UCSD-AML1 (cell line): Measurements from ENCODE around the gene COL26A1.

ENCODE experiments used
- DNase-seq: peaks from one replicate; lab custom pipeline; 2025; ENCODE audit not compliant: unreplicated experiment; lab: John Stamatoyannopoulos, UW

The COL26A1 gene

DNA sequence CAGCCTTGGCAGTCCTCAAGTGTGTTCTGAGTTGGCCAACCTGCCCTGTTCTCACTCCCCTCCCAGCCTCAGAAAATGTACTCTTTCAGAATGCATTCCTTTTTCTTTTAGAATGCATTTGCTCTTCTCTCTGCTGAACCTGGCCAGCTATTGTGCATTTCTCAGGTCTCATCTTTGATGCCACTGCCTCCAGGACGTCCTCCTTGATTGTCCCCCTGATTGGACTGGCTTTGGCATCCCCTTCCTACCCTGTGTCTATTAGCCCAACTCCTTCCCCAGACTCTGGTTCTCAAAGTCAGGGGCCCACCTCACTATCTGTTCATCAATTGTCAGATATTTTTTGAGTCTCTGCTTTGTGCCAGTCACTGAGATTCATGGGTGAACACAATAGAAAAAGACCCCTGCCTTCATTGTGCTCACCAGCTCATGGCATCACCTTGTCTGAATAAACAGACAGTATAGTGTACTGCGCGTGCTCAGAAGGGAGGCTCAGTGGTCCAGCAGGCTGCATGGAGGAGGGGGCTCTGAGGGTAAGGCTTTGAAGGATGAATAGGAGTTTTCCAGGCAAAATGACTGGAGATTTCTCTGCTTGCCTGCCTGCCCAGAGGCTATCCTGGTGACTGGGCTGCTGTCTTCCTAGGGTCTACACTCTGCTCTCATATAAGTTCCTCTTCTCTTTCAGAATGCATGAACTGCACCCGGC lies 169.9 kb downstream of the COL26A1 start:
- no peak for DNase-seq

DNA sequence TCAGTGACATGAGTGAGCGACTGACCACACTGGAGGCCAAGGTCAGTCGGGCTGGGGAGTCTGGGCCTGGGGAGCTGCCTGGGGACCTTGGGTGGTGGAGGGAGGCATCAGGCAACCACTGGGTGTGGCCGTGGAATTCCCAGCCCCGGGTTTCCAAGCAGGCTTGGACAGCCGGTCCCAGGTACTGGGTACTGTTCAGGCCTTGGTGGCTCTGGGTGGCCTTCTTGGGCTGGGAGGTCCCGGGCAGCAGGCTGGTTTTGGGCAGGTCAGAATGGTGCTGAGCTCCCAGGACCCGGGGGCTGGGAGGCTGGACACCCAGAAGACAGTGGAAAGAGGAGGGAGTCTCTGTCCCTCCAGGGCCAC lies 170.4 kb downstream of the COL26A1 start:
- DNase-seq, result no peak

DNA sequence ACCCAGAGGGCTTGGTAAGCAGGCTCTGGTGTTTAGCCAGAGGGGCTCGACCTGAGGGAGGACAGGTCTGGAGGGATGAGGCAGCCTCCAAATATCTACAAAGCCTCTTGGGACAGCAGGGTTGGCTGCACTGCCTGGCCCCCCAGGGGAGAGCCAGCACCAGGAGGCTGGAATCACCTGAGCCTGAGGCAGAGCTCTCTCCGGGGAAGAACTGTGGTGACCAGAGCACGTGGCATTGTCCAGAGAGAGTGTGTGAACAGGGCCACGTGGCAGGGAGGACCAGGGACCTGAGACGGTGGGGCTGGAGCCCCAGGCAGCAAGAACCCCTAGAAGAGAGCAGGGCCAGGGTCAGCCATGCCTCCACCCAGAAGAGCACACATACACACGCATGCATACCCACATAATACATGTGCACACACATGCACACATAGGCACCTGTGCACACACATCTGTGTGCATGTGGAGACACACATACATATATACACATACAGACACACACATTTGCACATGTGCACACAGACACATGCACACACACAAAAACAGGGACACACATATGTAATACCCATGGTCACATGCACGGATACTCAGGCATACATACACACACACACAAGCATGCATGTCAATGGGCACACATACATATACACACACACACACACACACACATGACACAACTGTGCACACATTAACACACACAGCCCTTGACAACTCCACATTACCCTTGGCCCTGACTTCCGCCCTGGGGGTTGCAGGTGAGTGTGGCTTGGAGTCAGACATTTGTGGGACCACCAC lies 171.5 kb downstream of the COL26A1 start:
- DNase-seq, result no peak

DNA sequence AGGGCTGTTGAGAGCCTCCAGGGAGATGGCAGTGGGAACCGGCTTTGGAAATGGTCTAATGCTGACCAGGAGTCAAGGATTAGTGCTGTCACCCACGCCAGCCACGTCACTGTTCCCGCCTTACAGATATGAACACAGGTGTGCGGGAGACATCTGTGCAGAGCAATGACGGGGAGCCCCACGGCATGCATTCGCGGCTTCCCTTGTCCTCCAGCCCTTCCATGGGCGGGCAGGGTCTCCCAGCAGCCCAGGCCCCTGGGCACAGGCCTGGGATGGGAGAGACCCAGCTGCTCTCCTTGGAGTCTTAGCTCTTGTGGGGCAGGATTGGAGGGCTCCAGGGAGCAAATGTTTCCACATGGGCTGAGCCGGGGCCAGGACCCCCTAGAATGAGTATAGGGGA lies 172.2 kb downstream of the COL26A1 start:
- DNase-seq, result no peak

DNA sequence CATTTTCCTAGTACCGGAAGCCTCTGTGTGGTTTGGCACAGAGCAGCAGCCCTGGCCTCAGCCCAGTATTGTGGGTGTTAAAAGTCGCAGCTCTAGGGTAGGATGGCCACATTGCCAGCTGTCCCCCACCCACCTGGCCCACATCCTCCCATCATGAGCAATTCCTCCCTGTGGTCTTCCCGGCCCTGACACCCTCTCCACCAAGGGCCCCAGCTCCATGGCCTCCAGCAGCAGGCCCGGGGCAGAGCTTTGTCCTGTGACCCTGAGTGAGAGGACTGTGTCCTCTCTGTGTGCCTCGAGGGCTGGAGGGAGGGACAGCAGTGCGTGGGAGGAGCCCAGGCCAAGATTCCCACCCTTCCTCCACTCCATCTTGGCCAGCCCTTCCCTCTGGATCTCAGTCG lies 172.7 kb downstream of the COL26A1 start:
- no peak for DNase-seq

DNA sequence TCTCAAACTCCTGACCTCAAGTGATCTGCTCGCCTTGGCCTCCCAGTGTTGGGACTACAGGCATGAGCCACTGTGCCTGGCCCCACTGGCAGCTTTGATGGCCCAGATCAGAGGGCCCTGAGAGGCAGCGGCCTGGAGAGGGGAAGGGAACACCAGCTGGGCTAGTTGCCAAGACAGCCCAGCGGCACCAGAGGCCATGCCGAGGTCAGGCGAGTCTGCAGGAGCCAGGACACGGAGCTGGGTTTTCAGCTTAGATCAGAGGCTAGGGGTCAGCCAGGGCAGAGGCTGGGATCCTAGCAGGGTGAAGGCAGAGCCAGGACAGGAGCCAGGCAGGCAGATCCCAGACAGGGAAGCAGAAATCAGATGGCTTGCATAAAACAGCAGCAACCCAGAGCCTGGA lies 173.6 kb downstream of the COL26A1 start:
- DNase-seq, result no peak

DNA sequence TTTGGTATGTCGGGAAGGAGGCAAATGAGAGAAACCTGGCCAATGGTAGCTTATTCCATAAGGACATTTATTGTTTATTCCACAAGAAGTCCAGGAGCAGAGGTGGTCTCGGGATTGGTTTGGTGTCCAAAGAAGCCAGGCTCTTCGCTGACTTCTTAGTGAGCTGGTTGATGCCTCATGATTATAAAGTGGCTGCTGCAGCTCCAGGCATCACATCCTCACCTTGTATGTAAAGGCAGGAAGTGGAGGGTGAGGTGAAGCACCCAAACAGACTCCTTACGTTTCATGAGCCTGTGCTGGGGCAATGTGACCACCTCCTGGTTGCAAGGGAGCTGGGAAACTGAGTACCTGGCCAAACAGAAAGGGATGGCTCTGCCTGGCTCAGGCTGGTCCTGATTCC lies 174.0 kb downstream of the COL26A1 start:
- no peak for DNase-seq

DNA sequence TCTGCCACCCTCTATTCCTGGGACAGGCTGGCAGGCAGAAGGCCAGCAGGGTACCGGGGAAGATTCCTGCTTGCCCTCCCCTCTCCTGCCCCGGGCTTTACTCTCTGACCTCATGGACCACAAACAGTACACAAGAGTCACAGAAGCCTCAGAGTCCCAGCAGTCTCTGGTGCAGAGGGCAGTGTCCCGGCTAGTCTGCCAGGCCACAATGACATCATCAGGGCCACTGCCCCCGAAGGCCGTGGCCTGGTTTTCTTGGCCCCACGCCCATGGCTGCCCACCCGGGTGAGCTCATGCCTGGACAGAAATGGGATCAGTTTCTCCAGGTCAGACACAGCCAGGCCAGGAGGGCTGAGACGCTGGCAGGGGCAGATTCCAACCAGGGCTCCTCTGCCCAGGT lies 174.5 kb downstream of the COL26A1 start:
- DNase-seq, result no peak

DNA sequence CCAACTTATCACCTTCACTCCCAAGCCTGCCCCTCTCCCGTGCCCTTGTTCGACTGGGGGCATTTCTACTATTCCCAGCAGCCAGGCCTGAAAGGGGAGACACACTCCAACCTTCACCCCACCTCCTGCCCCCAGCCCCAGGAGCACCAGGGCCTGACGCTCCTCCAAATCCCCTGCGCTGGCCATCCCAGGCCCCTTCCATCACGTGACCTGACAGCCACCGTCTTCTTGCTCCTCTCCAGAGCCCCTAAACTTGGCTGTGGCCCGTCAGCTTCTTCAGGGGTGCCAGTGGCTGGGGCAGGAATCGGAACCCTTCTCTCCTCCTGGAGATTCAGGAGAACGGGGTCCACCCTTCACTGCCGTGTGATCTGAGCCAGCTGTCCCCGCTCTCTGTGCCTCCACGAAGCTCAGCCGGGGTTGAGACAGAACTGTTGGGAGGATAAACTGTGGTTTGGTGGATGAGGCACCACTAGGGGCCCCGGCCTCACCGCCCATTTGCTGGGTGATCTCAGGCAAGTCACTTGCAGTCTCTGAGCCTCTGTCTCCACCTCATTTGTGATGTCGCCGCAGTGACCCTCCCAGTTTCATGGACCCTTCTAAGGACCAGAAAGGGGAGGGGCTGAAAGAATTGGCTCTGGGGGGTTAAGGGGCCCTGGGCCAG lies 175.4 kb downstream of the COL26A1 start:
- no peak for DNase-seq

DNA sequence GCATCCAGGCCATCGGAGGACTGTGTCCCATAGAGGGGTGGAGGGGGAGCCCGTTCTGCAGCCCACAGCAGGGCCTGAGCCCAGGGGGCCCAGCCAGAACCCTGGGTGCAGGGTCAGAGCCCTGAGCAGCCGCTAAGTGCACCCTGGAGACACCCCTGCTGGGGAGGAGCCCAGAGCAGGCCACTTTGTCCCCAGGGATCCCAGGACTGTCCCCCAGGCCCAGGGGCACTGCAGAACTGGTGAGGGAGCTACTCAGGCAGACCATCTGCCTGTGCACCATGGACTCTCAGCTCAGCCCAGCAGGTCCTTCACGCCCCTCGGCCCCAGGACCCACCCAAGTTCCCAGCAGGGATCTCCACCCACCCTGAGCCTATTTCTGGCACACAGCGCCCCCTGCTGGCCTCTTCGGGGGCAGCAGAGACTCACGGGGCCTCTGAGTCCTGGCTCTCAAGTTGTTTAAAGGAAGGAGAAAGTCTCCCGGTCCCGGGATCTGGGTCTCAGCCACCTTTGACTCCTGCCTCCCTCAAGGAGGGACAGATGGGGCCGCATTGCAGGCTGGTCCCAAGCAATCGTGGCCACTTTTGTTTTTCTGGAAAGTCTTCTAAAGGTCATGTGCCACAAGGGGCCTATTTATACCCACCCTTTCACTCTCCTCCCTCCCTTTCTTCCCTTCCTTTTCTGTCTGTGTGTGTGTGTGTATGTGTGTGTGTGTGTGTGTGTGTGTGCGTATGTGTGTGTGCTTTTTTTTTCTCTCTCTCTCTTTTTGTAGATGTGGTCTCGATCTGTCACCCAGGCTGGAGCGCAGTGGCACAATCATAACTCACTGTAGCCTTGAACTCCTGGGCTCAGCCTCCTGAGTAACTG lies 176.2 kb downstream of the COL26A1 start:
- DNase-seq, result peak; percentile 65

DNA sequence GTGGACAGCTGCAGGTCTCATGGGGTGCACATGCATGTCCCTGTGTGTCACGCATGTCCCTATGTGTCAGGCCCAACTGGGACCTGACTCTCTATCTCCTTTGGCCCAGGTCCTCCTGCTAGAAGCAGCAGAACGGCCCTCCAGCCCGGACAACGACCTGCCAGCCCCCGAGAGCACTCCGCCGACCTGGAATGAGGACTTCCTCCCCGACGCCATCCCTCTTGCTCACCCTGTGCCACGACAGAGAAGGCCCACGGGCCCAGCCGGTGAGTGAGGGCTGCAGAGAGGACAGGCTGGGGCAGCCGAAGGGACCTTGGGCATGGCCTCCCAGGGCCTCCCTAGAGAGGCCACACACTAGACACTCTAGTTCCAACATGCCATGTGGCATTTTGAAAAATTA lies 177.1 kb downstream of the COL26A1 start:
- no peak for DNase-seq

DNA sequence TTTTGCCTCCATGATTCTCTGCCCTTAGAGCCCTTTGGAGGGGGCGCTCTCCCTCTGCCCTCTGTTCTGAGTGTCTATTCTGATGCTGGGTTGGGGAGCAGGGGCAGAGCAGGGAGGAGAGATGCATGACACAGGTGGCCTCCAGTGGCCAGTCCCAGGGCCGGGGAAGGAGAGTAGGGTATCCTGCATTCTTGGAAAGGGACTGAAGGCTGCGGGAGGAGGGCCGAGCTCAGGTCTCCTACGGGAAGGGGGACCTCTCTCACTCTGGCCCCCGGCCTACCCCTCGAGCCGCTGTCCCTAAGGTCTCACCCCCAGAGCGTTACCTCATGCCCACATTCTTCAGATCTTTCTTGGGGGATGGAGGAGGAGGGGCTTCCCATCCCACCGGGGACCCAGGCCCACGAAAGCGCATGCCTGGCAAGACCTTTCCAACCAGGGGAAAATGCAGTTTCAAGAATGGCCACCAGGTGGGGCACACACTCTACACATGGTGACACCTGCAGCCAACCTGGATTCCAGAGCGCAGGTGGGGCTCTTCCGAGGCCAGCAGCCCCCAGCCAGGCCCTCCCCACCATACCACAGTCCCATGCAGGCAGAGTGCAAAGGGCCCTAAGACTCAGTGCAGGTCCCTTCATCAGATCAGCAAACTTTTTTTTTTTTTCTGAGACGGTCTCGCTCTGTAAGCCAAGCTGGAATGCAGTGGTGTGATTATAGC lies 180.0 kb downstream of the COL26A1 start:
- DNase-seq, result peak; percentile 33

DNA sequence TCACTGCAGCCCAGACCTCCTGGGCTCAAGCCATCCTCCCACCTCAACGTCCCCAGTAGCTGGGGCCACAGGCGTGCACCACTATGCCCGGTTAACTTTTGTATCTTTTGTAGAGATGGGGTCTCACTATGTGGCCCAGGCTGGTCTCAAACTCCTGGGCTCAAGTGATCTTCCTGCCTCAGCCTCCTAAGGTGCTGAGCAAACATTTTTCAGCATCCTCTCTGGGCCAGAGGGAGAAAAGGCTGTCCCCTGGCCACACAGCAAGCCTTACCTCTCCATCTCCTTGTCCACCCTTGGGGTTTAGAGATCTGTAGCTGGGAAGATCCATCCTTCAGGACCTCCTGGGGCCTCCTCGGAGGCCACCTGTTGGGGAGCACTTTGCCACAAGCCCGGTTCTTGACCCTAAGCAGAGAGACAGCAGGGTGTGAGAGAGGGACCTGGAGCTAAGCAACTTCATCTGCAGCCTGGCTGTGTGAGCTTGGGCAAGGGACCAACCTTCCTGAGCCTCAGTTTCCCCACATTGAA lies 180.6 kb downstream of the COL26A1 start:
- DNase-seq, result no peak

DNA sequence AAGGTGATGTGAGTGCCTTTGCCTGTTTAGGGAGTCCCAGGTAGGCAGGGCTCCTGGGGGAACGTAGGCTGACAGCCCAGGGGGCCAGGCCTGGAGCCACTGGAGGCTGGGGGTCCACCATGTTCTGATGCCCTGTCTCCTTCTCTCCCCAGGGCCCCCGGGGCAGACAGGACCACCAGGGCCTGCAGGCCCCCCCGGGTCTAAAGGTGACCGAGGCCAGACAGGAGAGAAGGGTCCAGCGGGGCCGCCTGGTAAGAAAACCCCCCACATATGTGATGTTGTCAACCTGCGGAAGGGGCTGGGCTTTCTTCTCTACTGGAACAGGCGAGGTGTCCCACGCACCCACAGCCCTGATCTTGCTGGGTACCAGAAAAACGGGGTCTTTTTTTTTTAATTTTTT lies 181.2 kb downstream of the COL26A1 start:
- DNase-seq, result no peak

DNA sequence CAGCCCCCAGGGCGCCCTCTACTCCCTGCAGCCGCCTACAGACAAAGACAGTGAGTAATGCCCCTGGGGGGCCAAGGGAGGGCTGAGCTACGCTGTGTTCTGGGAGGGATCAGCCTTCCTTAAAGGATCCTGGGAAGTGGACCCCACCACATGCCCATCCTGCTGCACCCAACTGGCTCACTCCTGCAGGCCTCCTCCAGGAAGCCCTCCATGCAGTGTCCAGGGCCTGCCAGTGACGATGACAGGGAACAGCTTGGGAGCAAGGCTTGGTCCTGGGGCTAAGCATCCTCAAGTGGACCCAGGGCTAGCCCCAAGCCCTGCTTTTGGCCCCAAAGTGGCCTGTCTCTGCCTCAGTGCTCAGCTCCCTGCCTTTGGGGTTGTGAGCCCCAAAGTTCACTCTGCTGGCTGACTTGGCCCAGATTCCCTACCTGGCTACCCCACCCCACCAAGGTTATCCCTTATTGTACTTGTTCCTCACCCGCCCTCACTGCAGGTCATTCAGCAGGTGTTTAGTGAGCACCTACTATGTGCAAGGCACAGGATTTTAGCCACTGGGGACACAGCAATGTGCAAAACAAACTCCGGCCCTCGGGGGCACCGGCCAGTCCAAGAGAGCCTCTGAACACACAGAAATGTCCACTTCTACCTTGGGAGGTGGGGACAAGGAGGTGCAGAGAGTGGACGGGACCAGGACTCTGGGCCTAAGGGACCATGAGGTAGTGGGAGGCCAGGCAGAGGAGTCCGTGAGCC lies 182.9 kb downstream of the COL26A1 start:
- DNase-seq, result no peak

DNA sequence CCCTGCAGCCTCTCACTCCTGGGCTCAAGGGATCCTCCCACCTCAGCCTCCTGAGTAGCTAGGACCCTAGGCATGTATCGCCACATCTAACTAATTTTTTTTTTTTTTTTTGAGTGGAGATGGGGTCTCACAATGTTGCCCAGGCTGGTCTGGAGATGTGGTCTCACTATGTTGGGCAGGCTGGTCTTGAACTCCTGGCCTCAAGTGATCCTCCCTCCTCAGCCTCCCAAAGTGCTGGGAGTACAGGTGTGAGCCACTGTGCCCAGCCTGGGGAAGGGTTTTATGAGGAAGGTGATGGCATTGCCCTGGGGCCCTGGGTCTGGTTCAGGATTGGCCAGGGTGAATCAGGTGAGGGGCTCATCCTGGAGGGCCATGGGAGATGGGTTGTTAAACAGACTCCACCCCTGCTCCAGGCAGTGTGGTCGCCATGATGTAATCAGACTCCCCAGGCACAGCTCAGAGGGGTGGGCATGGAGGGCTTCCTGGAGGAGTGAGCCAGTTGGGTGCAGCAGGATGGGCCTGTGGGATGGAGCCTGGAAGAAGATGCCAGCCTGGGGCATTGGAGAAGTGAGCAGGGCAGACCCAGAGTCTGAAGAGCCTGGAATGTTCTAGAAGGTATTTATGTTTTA lies 183.7 kb downstream of the COL26A1 start:
- no peak for DNase-seq

DNA sequence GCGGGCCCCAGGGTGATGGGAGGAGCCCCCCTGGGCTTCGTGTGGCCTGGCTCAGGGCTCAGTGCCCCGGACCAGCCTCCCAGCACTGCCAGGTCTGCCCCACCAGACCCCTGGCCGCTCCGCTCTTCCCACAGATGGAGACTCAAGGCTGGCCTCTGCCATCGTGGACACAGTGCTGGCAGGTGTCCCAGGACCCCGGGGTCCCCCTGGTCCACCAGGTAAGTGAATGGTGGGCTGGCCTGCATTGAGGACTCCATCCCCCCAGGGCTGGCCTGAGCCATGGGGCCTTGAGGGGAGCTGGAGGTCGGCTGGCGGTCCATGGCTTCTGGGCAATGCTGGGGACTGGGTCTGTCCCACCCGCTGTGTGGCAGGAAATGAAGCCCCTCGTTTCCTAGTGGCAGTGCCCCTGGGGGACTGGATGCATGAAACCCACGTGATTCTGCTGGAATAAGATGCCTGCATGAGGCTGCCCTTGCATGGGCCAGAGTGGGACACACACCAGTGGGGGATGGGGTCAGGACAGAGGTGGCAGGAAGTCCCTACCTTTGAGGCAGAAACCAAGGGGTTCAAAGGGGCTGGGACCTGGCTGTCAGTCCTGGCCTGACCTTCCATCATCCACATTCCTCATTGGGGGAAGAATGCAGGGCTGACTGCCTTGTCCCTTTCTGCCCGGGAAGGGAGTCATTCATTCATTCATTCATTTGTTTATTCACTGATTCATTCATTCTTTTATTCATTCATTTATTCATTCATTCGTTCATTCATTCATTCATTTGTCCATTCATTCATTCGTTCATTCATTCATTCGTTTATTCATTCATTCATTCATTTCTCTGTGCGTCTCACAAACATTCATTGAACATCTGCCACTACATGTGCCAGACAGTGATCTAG lies 184.6 kb downstream of the COL26A1 start:
- DNase-seq, result no peak
